Activated naive CD8-positive, alpha-beta T cell treated with anti-CD3 and anti-CD28 coated beads, Interleukin-2, amount 10 ng/mL, durations not matched to agents 7 days and 5 days (primary cell): Measurements from ENCODE around the gene DHX34. TPM values are rescaled to one million over a fixed set of nuclear protein-coding genes. Genes with fewer than 3 reads are reported as not detected.
A peak's percentile ranks its signal among the peaks of the same experiment; 100 is the strongest.
"Not testable (repeated sequence)": the region's sequence is repeated elsewhere in the genome, so short reads cannot be mapped to it uniquely, and the experiment has no call there.

Experiments used
- ATAC-seq: fragments of 150-1000 bp; cut with Tn5 transposase; one replicate; pipeline ENCODE4 v1.10.0; 2021; ENCODE audit warnings: low read depth, moderate library complexity
- POLR2A ChIA-PET: fragments of 350-600 bp; sonication (Branson Sonifier 250); formaldehyde crosslinking; loops from one replicate; lab custom pipeline; 2021; ENCODE audit warnings: antibody characterized with exemption; lab: Charles Lee
- DNase-seq: peaks from one replicate; pipeline ENCODE4 v3.0.0; 2021
- H3K27ac Mint-ChIP-seq: one replicate; pipeline ENCODE4 v1.8.0; 2022; ENCODE audit warnings: mild to moderate bottlenecking, mixed read lengths
- H3K27me3 Mint-ChIP-seq: one replicate; pipeline ENCODE4 v1.8.0; 2022; ENCODE audit warnings: mild to moderate bottlenecking, moderate library complexity, mixed read lengths
- H3K36me3 Mint-ChIP-seq: one replicate; pipeline ENCODE4 v1.8.0; 2021; ENCODE audit warnings: mild to moderate bottlenecking, mixed read lengths
- H3K4me1 Mint-ChIP-seq: one replicate; pipeline ENCODE4 v1.8.0; 2021; ENCODE audit warnings: mixed read lengths
- H3K4me3 Mint-ChIP-seq: one replicate; pipeline ENCODE4 v1.8.0; 2022; ENCODE audit warnings: mild to moderate bottlenecking, moderate library complexity, mixed read lengths
- H3K9me3 Mint-ChIP-seq: one replicate; pipeline ENCODE4 v1.8.0; 2021; ENCODE audit warnings: mixed read lengths
- total RNA-seq, 2 experiments: library from RNA; stranded (reverse); gene quantifications; one replicate each; pipeline ENCODE4 v1.2.3, GENCODE V29; 2021

The DHX34 gene
- total RNA-seq, 2 experiments from 2014 or later: 13.3 to 15.3 TPM

DNA sequence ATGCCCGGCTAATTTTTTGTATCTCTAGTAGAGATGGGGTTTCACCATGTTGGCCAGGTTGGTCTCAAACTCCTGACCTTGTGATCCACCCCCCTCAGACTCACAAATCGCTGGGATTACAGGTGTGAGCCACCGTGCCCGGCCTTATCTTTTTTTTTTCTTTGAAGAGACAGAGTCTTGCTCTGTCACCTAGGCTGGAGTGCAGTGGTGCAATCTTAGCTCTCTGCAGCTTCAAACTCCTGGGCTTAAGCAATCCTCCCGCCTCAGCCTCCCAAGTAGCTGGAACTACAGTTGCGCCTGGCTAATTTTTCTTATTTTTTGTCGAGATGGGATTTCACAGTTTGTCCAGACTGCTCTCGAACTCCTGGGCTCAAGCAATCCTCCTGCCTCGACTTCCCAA lies 62.6 kb downstream of the DHX34 start:
- H3K27me3 Mint-ChIP-seq: peaks cover 34% of the 10 kb centered on the region
- H3K27ac Mint-ChIP-seq, H3K9me3 Mint-ChIP-seq, POLR2A ChIA-PET, H3K4me1 Mint-ChIP-seq, ATAC-seq, H3K4me3 Mint-ChIP-seq, H3K36me3 Mint-ChIP-seq, DNase-seq: not testable (repeated sequence)

GRCh38 chr19:47413941-47414340 lies 64.8 kb downstream of the DHX34 start:
- no peaks in the 10 kb centered on the region for H3K9me3 Mint-ChIP-seq
- no peak overlapping the region for H3K27ac Mint-ChIP-seq
- H3K4me1 Mint-ChIP-seq: peaks cover 10% of the 10 kb centered on the region
- no peaks in the 10 kb centered on the region for H3K36me3 Mint-ChIP-seq
- ATAC-seq (no peak), DNase-seq (no peak)
- POLR2A ChIA-PET: no interaction called here
- no peak overlapping the region for H3K4me3 Mint-ChIP-seq
- H3K27me3 Mint-ChIP-seq: peaks cover 43% of the 10 kb centered on the region

DNA sequence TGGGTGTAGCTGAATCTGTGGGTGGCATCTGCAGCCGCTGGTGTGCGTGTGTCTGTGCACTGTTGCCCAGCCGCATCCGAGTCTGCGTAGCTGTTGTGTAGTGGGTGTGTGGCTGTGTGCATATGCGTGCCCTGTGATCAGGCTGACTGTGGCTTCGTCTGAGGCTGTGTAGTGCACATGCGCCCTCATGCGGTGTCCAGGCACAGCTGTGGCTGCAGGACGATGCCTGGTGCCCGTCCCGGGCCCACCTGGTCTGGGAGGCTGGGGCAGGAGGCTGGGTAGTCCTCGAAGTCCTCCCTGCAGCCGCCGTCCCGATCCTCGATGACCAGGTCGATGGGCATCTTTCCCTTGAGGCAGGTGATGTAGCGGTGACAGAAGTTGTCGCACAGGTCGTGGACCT lies 65.4 kb downstream of the DHX34 start:
- DNase-seq: no peak
- peaks cover 10% of the 10 kb centered on the region for H3K4me1 Mint-ChIP-seq
- H3K36me3 Mint-ChIP-seq: no peaks in the 10 kb centered on the region
- no peak overlapping the region for H3K27ac Mint-ChIP-seq
- peaks cover 41% of the 10 kb centered on the region for H3K27me3 Mint-ChIP-seq
- H3K4me3 Mint-ChIP-seq: no peak overlapping the region
- POLR2A ChIA-PET: interaction anchor here (0.6 kb wide), 2 partner anchors 118 to 351 kb away, joined by 3 to 4 read pairs; no protein-coding TSS in a partner anchor
- H3K9me3 Mint-ChIP-seq: no peaks in the 10 kb centered on the region
- ATAC-seq: no peak

GRCh38 chr19:47415953-47416642 lies 67.0 kb downstream of the DHX34 start:
- no peak overlapping the region for H3K4me3 Mint-ChIP-seq
- peaks cover 14% of the 10 kb centered on the region for H3K4me1 Mint-ChIP-seq
- no peak for DNase-seq
- H3K36me3 Mint-ChIP-seq: no peaks in the 10 kb centered on the region
- POLR2A ChIA-PET: interaction anchor here (1.4 kb wide), 1 partner anchor 12 kb away, joined by 4 read pairs; no protein-coding TSS in a partner anchor
- no peak overlapping the region for H3K27ac Mint-ChIP-seq
- ATAC-seq: no peak
- H3K27me3 Mint-ChIP-seq: peaks cover 57% of the 10 kb centered on the region
- H3K9me3 Mint-ChIP-seq: no peaks in the 10 kb centered on the region

DNA sequence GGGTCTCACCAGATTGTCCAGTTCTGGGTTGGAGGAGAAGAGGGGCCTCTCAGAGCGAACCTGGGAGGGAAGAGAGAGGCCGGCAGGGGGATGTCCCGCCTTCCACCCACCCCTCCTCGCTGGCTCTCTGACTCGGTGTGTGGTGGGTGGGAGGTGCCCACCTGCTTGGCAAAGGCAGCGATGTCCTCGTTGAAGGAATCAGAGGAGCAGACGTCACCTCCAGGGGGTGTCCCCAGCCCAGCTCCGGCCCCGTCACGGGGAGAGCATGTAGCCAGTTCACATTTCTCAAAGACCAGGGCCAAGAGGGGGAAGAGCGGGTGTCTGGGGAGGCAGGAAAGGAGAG lies 67.5 kb downstream of the DHX34 start:
- DNase-seq (no peak), ATAC-seq (no peak)
- POLR2A ChIA-PET: interaction anchor here (1.4 kb wide), 1 partner anchor 11 kb away, joined by 4 read pairs; no protein-coding TSS in a partner anchor
- Mint-ChIP-seq H3K36me3 (no peaks in the 10 kb centered on the region), H3K4me1 (peaks cover 16% of the 10 kb centered on the region), H3K9me3 (no peaks in the 10 kb centered on the region), H3K27me3 (peaks cover 62% of the 10 kb centered on the region), H3K27ac (no peak overlapping the region), H3K4me3 (no peak overlapping the region)

GRCh38 chr19:47417107-47417745 lies 68.1 kb downstream of the DHX34 start:
- Mint-ChIP-seq H3K4me1 (peaks cover 17% of the 10 kb centered on the region), H3K27me3 (peaks cover 67% of the 10 kb centered on the region), H3K9me3 (no peaks in the 10 kb centered on the region), H3K36me3 (no peaks in the 10 kb centered on the region), H3K27ac (no peak overlapping the region), H3K4me3 (no peak overlapping the region)
- ATAC-seq (no peak), DNase-seq (no peak)
- POLR2A ChIA-PET: interaction anchor here (1.4 kb wide), 1 partner anchor 11 kb away, joined by 4 read pairs; no protein-coding TSS in a partner anchor

DNA sequence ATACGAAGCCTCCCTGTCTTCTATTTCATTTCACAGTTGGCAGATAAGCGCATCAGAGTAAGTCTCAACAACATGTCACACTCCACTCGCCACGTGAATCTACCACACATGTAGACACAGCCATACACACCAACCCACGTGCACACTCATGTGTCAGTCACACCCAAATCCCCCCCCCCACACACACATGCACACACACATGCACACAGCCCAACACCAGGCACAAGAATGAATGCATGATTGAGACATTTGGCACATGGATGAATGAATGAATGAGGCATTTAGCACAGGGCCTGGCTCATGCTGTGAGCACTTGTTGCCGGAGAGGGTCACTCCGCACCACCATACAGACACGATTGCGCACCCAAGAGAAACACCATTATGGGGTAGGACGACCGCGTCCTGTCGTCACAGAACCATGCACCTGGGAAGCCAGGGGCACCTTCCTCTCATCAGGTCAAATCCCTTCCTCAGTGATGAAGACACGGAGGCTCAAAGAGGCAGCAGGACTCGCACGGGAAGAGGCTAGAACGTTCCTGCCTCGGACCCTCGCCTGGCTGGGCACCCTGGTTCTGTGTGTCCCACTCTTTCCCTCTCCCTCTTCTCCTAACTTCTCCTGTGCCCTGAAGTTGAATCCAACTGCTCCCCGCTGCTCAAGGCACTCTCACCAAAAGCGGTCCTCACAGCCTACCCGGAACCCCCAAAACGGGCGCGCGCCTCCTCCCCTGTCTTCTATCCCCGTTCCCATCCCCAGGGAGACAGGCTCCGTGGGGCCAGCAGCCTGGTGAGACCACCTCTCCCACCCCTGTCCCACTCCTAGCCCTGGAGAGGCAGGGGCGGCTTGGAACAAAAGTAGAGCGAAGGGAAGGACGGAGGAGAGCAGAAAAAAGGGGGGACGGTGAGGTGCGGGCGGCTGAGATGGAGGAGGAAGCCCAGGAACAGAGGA lies 68.9 kb downstream of the DHX34 start:
- Mint-ChIP-seq H3K4me3 (peak overlapping the region; percentile 40), H3K9me3 (no peaks in the 10 kb centered on the region), H3K27ac (no peak overlapping the region), H3K27me3 (peaks cover 74% of the 10 kb centered on the region), H3K4me1 (peaks cover 25% of the 10 kb centered on the region), H3K36me3 (no peaks in the 10 kb centered on the region)
- no peak for ATAC-seq
- POLR2A ChIA-PET: interaction anchor here (1.4 kb wide), 1 partner anchor 10 kb away, joined by 4 read pairs; no protein-coding TSS in a partner anchor
- DNase-seq: no peak

- no peaks in the 10 kb centered on the region for H3K9me3 Mint-ChIP-seq
- POLR2A ChIA-PET: no interaction called here
- peak overlapping the region; percentile 21 for H3K4me3 Mint-ChIP-seq
- peaks cover 81% of the 10 kb centered on the region for H3K27me3 Mint-ChIP-seq
- DNase-seq (no peak), ATAC-seq (no peak)
- no peak overlapping the region for H3K27ac Mint-ChIP-seq
- H3K4me1 Mint-ChIP-seq: peaks cover 27% of the 10 kb centered on the region
- H3K36me3 Mint-ChIP-seq: no peaks in the 10 kb centered on the region
These were observed 69.5 kb downstream of the DHX34 start for GRCh38 chr19:47418692-47419029.

DNA sequence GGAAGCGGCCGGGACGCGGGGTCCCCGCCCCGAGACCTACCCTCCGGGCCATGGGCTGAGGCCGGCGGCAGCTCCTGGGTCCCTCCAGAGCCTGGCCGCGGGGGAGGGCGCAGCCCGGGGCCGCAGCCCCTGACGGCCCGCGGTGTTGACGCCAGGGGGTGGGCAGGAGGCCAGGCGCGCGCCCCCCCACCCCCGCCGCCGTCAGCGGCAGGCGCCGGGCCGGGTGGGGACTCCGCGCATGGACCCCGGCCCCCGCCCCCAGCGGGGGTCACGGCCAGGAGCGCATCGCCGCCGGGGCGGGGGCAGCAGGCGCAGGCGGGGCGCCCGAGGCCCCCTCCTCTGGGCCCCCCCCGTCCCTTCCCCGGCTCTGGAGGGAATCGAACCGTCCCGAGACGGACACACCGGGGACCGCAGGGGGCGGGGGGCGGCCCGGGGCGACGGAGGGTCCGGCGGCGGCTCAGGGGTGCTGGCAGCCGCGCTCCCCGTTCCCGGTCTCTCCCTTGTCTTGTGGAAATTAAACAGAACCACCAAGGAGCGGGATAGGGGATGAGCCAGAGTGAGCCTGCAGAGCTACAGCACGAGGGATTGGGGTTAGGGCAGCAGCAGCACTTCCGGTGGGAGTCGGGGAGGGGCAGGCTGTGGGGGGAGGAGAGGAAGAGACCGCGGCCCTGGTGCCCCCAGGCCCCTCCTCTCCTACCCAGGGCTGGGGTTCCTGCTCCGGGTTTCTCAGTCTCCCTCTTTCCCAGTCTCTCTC lies 70.1 kb downstream of the DHX34 start, which contains the start of gene MEIS3:
Gene MEIS3 (minus strand): TSS at position 498 of the 754 bp plus-strand sequence. CDS start 446 bp downstream, at position 52.
- ATAC-seq: peak; percentile 17

DNA sequence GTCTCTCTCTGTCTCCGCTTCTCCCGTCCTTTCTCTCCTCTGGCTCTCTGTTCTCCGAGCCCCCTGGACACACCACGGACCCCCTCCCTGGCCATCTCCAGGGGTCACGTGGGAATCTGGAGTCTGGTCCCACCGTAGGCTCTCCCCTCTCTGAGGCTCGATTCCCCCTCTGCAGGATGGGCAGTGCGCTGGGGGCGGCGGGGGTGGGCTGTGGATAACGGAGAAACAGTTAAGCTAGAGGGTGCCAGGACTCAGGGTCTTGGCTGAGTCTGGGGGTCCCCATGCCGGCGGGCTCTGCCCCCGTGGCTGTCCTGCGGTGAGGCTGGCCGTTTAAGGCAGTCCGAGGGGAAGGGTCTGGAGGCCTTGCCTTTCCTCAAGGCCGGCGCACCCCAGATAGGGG lies 70.7 kb downstream of the DHX34 start:
- no peak overlapping the region for H3K4me3 Mint-ChIP-seq
- H3K9me3 Mint-ChIP-seq: no peaks in the 10 kb centered on the region
- H3K27me3 Mint-ChIP-seq: peaks cover 88% of the 10 kb centered on the region
- ATAC-seq: no peak
- peaks cover 27% of the 10 kb centered on the region for H3K4me1 Mint-ChIP-seq
- POLR2A ChIA-PET: interaction anchor here (0.6 kb wide), 1 partner anchor 8 kb away, joined by 3 read pairs; no protein-coding TSS in a partner anchor
- H3K36me3 Mint-ChIP-seq: no peaks in the 10 kb centered on the region
- no peak overlapping the region for H3K27ac Mint-ChIP-seq
- no peak for DNase-seq

More for the DNA sequence above, 70.1 kb downstream of the DHX34 start, which contains the start of gene MEIS3:
- POLR2A ChIA-PET: interaction anchor here (0.6 kb wide), 1 partner anchor 9 kb away, joined by 3 read pairs; no protein-coding TSS in a partner anchor
- Mint-ChIP-seq H3K36me3 (no peaks in the 10 kb centered on the region), H3K4me3 (peak within 1 kb of the TSS; percentile 40), H3K27ac (no peak within 1 kb of the TSS), H3K27me3 (peaks cover 83% of the 10 kb centered on the region), H3K9me3 (no peaks in the 10 kb centered on the region), H3K4me1 (peaks cover 27% of the 10 kb centered on the region)
- DNase-seq: peak; percentile 48

GRCh38 chr19:47421244-47421786 lies 72.2 kb downstream of the DHX34 start:
- Mint-ChIP-seq H3K27me3 (peaks cover 88% of the 10 kb centered on the region), H3K4me3 (no peak overlapping the region), H3K27ac (no peak overlapping the region), H3K9me3 (no peaks in the 10 kb centered on the region), H3K4me1 (peaks cover 27% of the 10 kb centered on the region), H3K36me3 (no peaks in the 10 kb centered on the region)
- DNase-seq (no peak), ATAC-seq (no peak)
- POLR2A ChIA-PET: no interaction called here

DNA sequence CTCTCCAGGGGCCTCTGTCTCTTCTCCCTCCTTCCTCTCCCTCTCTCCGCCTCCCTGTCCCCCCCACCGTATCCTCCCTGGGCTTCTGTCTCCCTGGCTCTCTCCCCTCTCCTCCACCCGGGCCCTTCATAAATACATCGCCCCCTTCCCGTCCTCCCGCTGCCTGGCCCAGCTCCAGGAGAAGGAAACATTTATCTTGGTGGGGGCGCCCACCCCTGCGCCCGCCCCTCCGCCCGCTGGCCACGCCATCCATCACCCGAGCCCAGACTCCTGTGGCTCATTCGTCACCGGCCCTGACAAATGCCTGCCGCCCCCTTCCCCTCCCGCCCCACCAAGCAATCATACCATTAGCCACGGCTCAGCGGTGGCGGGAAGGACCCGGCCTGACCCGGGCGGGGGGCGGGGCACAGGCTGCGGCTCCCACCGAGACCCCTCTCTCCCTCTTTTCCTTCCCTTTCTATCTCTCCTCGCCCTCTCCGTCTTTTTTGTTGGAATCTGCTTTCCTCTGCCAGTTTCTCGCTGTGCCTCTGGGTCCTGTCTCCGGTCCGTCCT lies 72.8 kb downstream of the DHX34 start:
- POLR2A ChIA-PET: no interaction called here
- Mint-ChIP-seq H3K27ac (no peak overlapping the region), H3K36me3 (no peaks in the 10 kb centered on the region), H3K4me3 (no peak overlapping the region), H3K4me1 (peaks cover 27% of the 10 kb centered on the region), H3K9me3 (no peaks in the 10 kb centered on the region), H3K27me3 (peaks cover 83% of the 10 kb centered on the region)
- DNase-seq (no peak), ATAC-seq (no peak)
